Measurements from ENCODE around the gene ATP9B.
"Not testable (repeated sequence)": the region's sequence is repeated elsewhere in the genome, so short reads cannot be mapped to it uniquely, and the experiment has no call there.

The ATP9B gene

GRCh38 chr18:79070486-79070885 lies 1.3 kb downstream of the ATP9B start:
- H3K4me3 ChIP-seq (ENCODE audit: low read depth, low read length): peak overlapping the region; percentile 93
- no peak for DNase-seq (ENCODE audit: low read depth)
- no peak for TF ChIP-seq CTCF (IDR thresholded peaks at IDR 0.05; ENCODE audit: low read depth, low read length, missing control alignments)

GRCh38 chr18:79071037-79071436 lies 1.8 kb downstream of the ATP9B start:
- H3K4me3 ChIP-seq (ENCODE audit: low read depth, low read length): no peak overlapping the region
- no peak for TF ChIP-seq CTCF (IDR thresholded peaks at IDR 0.05; ENCODE audit: low read depth, low read length, missing control alignments)
- no peak for DNase-seq (ENCODE audit: low read depth)

- DNase-seq (ENCODE audit: low read depth): no peak
- TF ChIP-seq CTCF (IDR thresholded peaks at IDR 0.05; ENCODE audit: low read depth, low read length, missing control alignments): no peak
- no peak overlapping the region for H3K4me3 ChIP-seq (ENCODE audit: low read depth, low read length)
These were observed 2.5 kb downstream of the ATP9B start for GRCh38 chr18:79071503-79072210.

GRCh38 chr18:79072655-79073054 lies 3.5 kb downstream of the ATP9B start:
- DNase-seq (ENCODE audit: low read depth); H3K4me3 ChIP-seq (ENCODE audit: low read depth, low read length): not testable (repeated sequence)

- DNase-seq (ENCODE audit: low read depth): no peak
- H3K4me3 ChIP-seq (ENCODE audit: low read depth, low read length): no peak overlapping the region
- TF ChIP-seq CTCF (IDR thresholded peaks at IDR 0.05; ENCODE audit: low read depth, low read length, missing control alignments): no peak
These were observed 8.0 kb downstream of the ATP9B start for GRCh38 chr18:79077181-79077580.

GRCh38 chr18:79078791-79079190 lies 9.6 kb downstream of the ATP9B start:
- H3K4me3 ChIP-seq (ENCODE audit: low read depth, low read length); DNase-seq (ENCODE audit: low read depth): not testable (repeated sequence)

GRCh38 chr18:79092874-79093273 lies 23.7 kb downstream of the ATP9B start:
- no peak for DNase-seq (ENCODE audit: low read depth)
- no peak for TF ChIP-seq CTCF (IDR thresholded peaks at IDR 0.05; ENCODE audit: low read depth, low read length, missing control alignments)
- no peak overlapping the region for H3K4me3 ChIP-seq (ENCODE audit: low read depth, low read length)

- no peak overlapping the region for H3K4me3 ChIP-seq (ENCODE audit: low read depth, low read length)
- TF ChIP-seq CTCF (IDR thresholded peaks at IDR 0.05; ENCODE audit: low read depth, low read length, missing control alignments): no peak
- no peak for DNase-seq (ENCODE audit: low read depth)
These were observed 24.8 kb downstream of the ATP9B start for GRCh38 chr18:79093986-79094385.

Data from GM12864 (cell line).